ENCODE results near the gene CAP1.
"Not testable (repeated sequence)": the region's sequence is repeated elsewhere in the genome, so short reads cannot be mapped to it uniquely, and the experiment has no call there.

Gene CAP1

GRCh38 chr1:40040511-40041465 lies at the start of gene CAP1:
CAP1 (plus strand) TSS chr1:40040729; CDS start chr1:40059347, 18,618 bp downstream.
- peak; percentile 95 for DNase-seq (ENCODE audit: low spot score)

GRCh38 chr1:39992234-39992633 lies 48.3 kb upstream of the CAP1 start:
- no peak for DNase-seq (ENCODE audit: low spot score)

- DNase-seq (ENCODE audit: low spot score), result no peak
Observed at GRCh38 chr1:39992888-39993287, 47.6 kb upstream of the CAP1 start.

GRCh38 chr1:39995973-39996393 lies 44.5 kb upstream of the CAP1 start:
- no peak for DNase-seq (ENCODE audit: low spot score)

GRCh38 chr1:39996396-39997004 lies 44.0 kb upstream of the CAP1 start:
- no peak for DNase-seq (ENCODE audit: low spot score)

GRCh38 chr1:40001456-40001855 lies 39.1 kb upstream of the CAP1 start:
- DNase-seq (ENCODE audit: low spot score), result no peak

GRCh38 chr1:40003156-40004093 lies 37.1 kb upstream of the CAP1 start:
- DNase-seq (ENCODE audit: low spot score), result no peak

- DNase-seq (ENCODE audit: low spot score), result no peak
Observed at GRCh38 chr1:40004857-40005256, 35.7 kb upstream of the CAP1 start.

- not testable (repeated sequence) for DNase-seq (ENCODE audit: low spot score)
Observed at GRCh38 chr1:40007481-40008034, 33.0 kb upstream of the CAP1 start.

GRCh38 chr1:40011198-40011597 lies 29.3 kb upstream of the CAP1 start:
- no peak for DNase-seq (ENCODE audit: low spot score)

GRCh38 chr1:40014253-40014706 lies 26.2 kb upstream of the CAP1 start:
- DNase-seq (ENCODE audit: low spot score), result no peak

GRCh38 chr1:40014812-40015594 lies 25.5 kb upstream of the CAP1 start:
- peak; percentile 53 for DNase-seq (ENCODE audit: low spot score)

- no peak for DNase-seq (ENCODE audit: low spot score)
Observed at GRCh38 chr1:40017951-40018575, 22.5 kb upstream of the CAP1 start.

- no peak for DNase-seq (ENCODE audit: low spot score)
Observed at GRCh38 chr1:40020447-40021085, 20.0 kb upstream of the CAP1 start.

GRCh38 chr1:40023379-40023944 lies 17.1 kb upstream of the CAP1 start:
- no peak for DNase-seq (ENCODE audit: low spot score)

GRCh38 chr1:40024671-40025070 lies 15.9 kb upstream of the CAP1 start:
- no peak for DNase-seq (ENCODE audit: low spot score)

GRCh38 chr1:40027647-40028046 lies 12.9 kb upstream of the CAP1 start:
- no peak for DNase-seq (ENCODE audit: low spot score)

GRCh38 chr1:40029608-40030007 lies 10.9 kb upstream of the CAP1 start:
- DNase-seq (ENCODE audit: low spot score), result no peak

- no peak for DNase-seq (ENCODE audit: low spot score)
Observed at GRCh38 chr1:40030528-40031135, 9.9 kb upstream of the CAP1 start.
